K562 (cell line): Measurements from ENCODE around the gene BSCL2. TPM values are rescaled to one million over a fixed set of nuclear protein-coding genes. Genes with fewer than 3 reads are reported as not detected.

Experiments
- DDX20 ChIP-seq: fragments of 450-650 bp; IDR thresholded peaks from 2 replicates; pipeline ENCODE4 v1.6.1; 2016; ENCODE audit warnings: missing genetic modification characterization, low read depth, mild to moderate bottlenecking, missing compliant biosample characterization, moderate library complexity
- FOXJ3 ChIP-seq: sonication (generic); formaldehyde crosslinking; IDR thresholded peaks from 2 replicates; pipeline ENCODE4 v1.4.0; 2020; ENCODE audit warnings: mild to moderate bottlenecking, missing genetic modification reagents
- HDAC1 ChIP-seq, 2 experiments: fragments of 450-650 bp; IDR thresholded peaks; 2 replicates each; pipeline ENCODE4 v1.6.1; 2016 to 2017; ENCODE audit warnings: inconsistent platforms in 1 of 2, mild to moderate bottlenecking in 1 of 2, moderate library complexity in 1 of 2
- JUN ChIP-seq, 2 experiments: sonication (generic) in 1 of 2; formaldehyde crosslinking in 1 of 2; IDR thresholded peaks; 2 replicates each; pipeline versions ENCODE4 v1.6.1 to v1.8.0; 2012 to 2022; ENCODE audit warnings: borderline replicate concordance in 2 of 2, mild to moderate bottlenecking in 2 of 2, improper control_type of control experiment in 1 of 2, low read depth in 1 of 2, low read length in 1 of 2, missing genetic modification reagents in 1 of 2
- JUND ChIP-seq, 2 experiments: IDR thresholded peaks; 2 replicates in 1 of 2; 3 replicates in 1 of 2; pipeline ENCODE4 v1.6.1; 2011; ENCODE audit warnings: borderline replicate concordance in 2 of 2, low read depth in 2 of 2, low read length in 2 of 2, improper control_type of control experiment in 1 of 2, missing biosample characterization in 1 of 2, missing genetic modification characterization in 1 of 2, missing genetic modification reagents in 1 of 2
- KDM4B ChIP-seq, 2 experiments: fragments of 450-650 bp in 1 of 2; sonication (generic) in 1 of 2; IDR thresholded peaks; 2 replicates each; pipeline ENCODE4 v1.6.1; 2016 to 2017; ENCODE audit warnings: borderline replicate concordance in 2 of 2, antibody characterized with exemption in 1 of 2, low read depth in 1 of 2, mild to moderate bottlenecking in 1 of 2
- LCOR ChIP-seq: sonication (generic); formaldehyde crosslinking; IDR thresholded peaks from 2 replicates; pipeline ENCODE4 v1.8.0; 2022; ENCODE audit warnings: mild to moderate bottlenecking, missing genetic modification reagents
- RBFOX2 ChIP-seq: fragments of 200-400 bp; formaldehyde crosslinking; IDR thresholded peaks from 2 replicates; pipeline ENCODE4 v1.6.1; 2017; ENCODE audit warnings: low read depth, mild to moderate bottlenecking, low read length, moderate library complexity
- TEAD4 ChIP-seq, 2 experiments: sonication (generic) in 1 of 2; formaldehyde crosslinking in 1 of 2; IDR thresholded peaks; 2 replicates each; pipeline versions ENCODE4 v1.6.1 to v1.8.0; 2012 to 2022; ENCODE audit warnings: borderline replicate concordance in 1 of 2, inconsistent platforms in 1 of 2, low read length in 1 of 2, mild to moderate bottlenecking in 1 of 2, missing genetic modification reagents in 1 of 2
- TFAM ChIP-seq: fragments of 250-450 bp; sonication (Bioruptor Pico); conservative IDR thresholded peaks from 2 replicates; pipeline ENCODE4 v1.5.0; 2021; ENCODE audit warnings: mild to moderate bottlenecking, moderate library complexity
- polyA plus RNA-seq, 8 experiments: library from polyadenylated mRNA; depleted of rRNA in 4 of 8; stranded (reverse) in 5 of 8; unstranded in 3 of 8; fragments of >200 nt; fragmentation: Nextera tagmentation in 2 of 8; fragmentation: Illumina TruSeq in 1 of 8; extraction: Ambion mirVana in 2 of 8; extraction: Trizol in 1 of 8; gene quantifications; 2 replicates each; pipeline versions ENCODE4 v1.2.1 to v1.2.3, GENCODE V29; 2011 to 2014; ENCODE audit warnings: inconsistent platforms in 1 of 8, missing spikeins in 1 of 8
- total RNA-seq, 7 experiments: library from RNA; depleted of rRNA in 6 of 7; stranded (reverse); fragments of >200 nt in 6 of 7; fragmentation: Illumina TruSeq in 2 of 7; extraction: Trizol in 2 of 7; gene quantifications; 2 replicates each; pipeline versions ENCODE4 v1.2.1 to v1.2.3, GENCODE V29; 2011 to 2021; ENCODE audit warnings: low replicate concordance in 1 of 7
- TF ChIP-seq, protein P1 (sequence below), 2 experiments: fragments of 450-650 bp; IDR thresholded peaks; 2 replicates each; pipeline ENCODE4 v1.6.1; 2018; ENCODE audit warnings: mild to moderate bottlenecking in 2 of 2, low read depth in 1 of 2; ENCODE audit not compliant: partially characterized antibody in 2 of 2
- TF ChIP-seq, protein P2 (sequence below), 2 experiments: fragments of 450-650 bp; formaldehyde crosslinking in 1 of 2; IDR thresholded peaks; 2 replicates each; pipeline versions ENCODE4 v1.4.0 to v1.6.1; 2014 to 2020; ENCODE audit warnings: mild to moderate bottlenecking in 2 of 2, borderline replicate concordance in 1 of 2, low read depth in 1 of 2

BSCL2 gene
- total and polyA plus RNA-seq, 9 of the 15 experiments (the other 6 are each of a cell fraction or from before 2014, with no cell fraction given): 18.9 to 51.7 (median 35.2) TPM

DNA sequence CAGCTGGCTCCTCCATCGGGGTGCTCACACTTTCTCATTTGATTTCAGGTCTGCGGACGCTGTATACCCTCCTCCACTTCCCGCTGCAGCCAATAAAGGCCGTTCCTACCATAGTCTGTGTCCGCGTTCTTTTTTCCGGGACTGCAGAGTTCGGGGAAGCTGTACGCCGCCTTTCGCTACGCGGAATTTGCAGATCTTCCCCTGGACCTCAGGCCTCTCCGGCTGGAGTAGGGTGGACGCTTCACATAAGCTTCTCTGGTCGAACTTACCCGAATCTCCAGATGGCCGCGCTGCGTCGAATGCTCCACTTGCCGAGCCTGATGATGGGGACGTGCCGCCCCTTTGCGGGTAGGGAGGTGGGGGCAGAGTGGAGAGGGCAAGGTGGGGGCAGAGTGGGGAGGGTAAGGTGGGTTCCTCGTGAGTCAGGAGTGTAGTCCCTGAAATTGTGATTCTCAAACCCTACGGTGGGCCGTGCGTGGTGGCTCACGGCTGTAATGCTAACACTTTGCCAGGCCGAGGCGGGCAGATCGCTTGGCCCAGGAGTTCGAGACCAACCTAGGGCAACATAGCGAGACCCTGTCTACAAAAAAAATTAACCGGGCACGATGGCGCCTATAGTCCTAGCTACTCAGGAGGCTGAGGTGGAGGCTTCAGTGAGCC, 41.5 kb downstream of the BSCL2 start (continued):
- TF ChIP-seq, protein P1, sequence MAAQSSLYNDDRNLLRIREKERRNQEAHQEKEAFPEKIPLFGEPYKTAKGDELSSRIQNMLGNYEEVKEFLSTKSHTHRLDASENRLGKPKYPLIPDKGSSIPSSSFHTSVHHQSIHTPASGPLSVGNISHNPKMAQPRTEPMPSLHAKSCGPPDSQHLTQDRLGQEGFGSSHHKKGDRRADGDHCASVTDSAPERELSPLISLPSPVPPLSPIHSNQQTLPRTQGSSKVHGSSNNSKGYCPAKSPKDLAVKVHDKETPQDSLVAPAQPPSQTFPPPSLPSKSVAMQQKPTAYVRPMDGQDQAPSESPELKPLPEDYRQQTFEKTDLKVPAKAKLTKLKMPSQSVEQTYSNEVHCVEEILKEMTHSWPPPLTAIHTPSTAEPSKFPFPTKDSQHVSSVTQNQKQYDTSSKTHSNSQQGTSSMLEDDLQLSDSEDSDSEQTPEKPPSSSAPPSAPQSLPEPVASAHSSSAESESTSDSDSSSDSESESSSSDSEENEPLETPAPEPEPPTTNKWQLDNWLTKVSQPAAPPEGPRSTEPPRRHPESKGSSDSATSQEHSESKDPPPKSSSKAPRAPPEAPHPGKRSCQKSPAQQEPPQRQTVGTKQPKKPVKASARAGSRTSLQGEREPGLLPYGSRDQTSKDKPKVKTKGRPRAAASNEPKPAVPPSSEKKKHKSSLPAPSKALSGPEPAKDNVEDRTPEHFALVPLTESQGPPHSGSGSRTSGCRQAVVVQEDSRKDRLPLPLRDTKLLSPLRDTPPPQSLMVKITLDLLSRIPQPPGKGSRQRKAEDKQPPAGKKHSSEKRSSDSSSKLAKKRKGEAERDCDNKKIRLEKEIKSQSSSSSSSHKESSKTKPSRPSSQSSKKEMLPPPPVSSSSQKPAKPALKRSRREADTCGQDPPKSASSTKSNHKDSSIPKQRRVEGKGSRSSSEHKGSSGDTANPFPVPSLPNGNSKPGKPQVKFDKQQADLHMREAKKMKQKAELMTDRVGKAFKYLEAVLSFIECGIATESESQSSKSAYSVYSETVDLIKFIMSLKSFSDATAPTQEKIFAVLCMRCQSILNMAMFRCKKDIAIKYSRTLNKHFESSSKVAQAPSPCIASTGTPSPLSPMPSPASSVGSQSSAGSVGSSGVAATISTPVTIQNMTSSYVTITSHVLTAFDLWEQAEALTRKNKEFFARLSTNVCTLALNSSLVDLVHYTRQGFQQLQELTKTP (IDR thresholded peaks at IDR 0.05; ENCODE audit: low read depth in 1 of 2, partially characterized antibody in 2 of 2): peak; percentile 26 to 53
- peak in 1 of 2 experiments; percentile 2; a peak in 1 of 4 replicates for TF ChIP-seq HDAC1 (IDR thresholded peaks at IDR 0.05)
- TF ChIP-seq, protein P2, sequence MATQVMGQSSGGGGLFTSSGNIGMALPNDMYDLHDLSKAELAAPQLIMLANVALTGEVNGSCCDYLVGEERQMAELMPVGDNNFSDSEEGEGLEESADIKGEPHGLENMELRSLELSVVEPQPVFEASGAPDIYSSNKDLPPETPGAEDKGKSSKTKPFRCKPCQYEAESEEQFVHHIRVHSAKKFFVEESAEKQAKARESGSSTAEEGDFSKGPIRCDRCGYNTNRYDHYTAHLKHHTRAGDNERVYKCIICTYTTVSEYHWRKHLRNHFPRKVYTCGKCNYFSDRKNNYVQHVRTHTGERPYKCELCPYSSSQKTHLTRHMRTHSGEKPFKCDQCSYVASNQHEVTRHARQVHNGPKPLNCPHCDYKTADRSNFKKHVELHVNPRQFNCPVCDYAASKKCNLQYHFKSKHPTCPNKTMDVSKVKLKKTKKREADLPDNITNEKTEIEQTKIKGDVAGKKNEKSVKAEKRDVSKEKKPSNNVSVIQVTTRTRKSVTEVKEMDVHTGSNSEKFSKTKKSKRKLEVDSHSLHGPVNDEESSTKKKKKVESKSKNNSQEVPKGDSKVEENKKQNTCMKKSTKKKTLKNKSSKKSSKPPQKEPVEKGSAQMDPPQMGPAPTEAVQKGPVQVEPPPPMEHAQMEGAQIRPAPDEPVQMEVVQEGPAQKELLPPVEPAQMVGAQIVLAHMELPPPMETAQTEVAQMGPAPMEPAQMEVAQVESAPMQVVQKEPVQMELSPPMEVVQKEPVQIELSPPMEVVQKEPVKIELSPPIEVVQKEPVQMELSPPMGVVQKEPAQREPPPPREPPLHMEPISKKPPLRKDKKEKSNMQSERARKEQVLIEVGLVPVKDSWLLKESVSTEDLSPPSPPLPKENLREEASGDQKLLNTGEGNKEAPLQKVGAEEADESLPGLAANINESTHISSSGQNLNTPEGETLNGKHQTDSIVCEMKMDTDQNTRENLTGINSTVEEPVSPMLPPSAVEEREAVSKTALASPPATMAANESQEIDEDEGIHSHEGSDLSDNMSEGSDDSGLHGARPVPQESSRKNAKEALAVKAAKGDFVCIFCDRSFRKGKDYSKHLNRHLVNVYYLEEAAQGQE (IDR thresholded peaks at IDR 0.05; ENCODE audit: borderline replicate concordance): no peak
- TF ChIP-seq, protein P2 (CRISPR knock-in tag; IDR thresholded peaks at IDR 0.05; ENCODE audit: low read depth): no peak
- no peak for TF ChIP-seq KDM4B (IDR thresholded peaks at IDR 0.05; ENCODE audit: borderline replicate concordance in 2 of 2, low read depth in 1 of 2)
- no peak for TF ChIP-seq JUND (IDR thresholded peaks at IDR 0.05; ENCODE audit: borderline replicate concordance, low read depth, low read length)
- no peak for TF ChIP-seq JUND (tag; IDR thresholded peaks at IDR 0.05; ENCODE audit: borderline replicate concordance, low read depth, low read length)
- TF ChIP-seq JUN (IDR thresholded peaks at IDR 0.05; ENCODE audit: borderline replicate concordance, low read depth, low read length): no peak
- peak; percentile 25; the same call in 1 of the 2 replicates for TF ChIP-seq JUN (CRISPR knock-in tag; IDR thresholded peaks at IDR 0.05; ENCODE audit: borderline replicate concordance)
- no peak for TF ChIP-seq DDX20 (tag)
- TF ChIP-seq TFAM: no peak
- TF ChIP-seq LCOR (CRISPR knock-in tag): peak; percentile 40; the same call in 1 of the 2 replicates
- TF ChIP-seq TEAD4 (IDR thresholded peaks at IDR 0.05; ENCODE audit: low read length): peak; percentile 9; the same call in 1 of the 2 replicates
- no peak for TF ChIP-seq TEAD4 (CRISPR knock-in tag; IDR thresholded peaks at IDR 0.05; ENCODE audit: borderline replicate concordance)
- TF ChIP-seq FOXJ3 (CRISPR knock-in tag): no peak
- TF ChIP-seq RBFOX2: peak; percentile 84; the same call in 1 of the 2 replicates
